ENCODE measurements around the gene RNASE13.

DNA sequence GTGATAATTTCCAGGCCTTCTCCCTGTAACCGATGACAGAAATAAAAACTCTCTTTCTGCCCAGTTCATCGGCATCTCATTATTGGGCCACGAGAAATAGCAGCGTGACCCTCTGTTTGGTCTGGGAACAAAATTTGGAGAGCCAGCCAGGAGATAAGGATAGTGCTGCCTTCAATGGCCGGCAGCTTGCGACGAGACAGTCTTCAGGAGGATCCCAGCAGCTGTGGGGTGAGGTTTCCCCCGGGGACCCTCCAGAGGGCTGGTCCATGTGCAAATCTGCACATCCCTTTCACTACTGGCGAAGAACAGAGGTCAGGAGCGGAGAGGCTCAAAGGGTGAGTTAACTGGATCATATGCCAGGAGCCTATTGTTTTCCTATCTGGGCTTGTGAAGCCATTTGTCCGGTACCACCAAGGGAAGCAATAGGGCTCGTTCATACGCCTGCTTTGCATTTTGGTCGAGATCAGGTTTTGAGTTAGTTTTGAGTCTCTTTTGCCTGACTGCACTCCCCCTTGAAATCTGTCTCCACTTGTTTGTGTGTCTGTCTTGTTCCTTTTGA, 30.7 kb downstream of the RNASE13 start:
- TF ChIP-seq, protein P1, sequence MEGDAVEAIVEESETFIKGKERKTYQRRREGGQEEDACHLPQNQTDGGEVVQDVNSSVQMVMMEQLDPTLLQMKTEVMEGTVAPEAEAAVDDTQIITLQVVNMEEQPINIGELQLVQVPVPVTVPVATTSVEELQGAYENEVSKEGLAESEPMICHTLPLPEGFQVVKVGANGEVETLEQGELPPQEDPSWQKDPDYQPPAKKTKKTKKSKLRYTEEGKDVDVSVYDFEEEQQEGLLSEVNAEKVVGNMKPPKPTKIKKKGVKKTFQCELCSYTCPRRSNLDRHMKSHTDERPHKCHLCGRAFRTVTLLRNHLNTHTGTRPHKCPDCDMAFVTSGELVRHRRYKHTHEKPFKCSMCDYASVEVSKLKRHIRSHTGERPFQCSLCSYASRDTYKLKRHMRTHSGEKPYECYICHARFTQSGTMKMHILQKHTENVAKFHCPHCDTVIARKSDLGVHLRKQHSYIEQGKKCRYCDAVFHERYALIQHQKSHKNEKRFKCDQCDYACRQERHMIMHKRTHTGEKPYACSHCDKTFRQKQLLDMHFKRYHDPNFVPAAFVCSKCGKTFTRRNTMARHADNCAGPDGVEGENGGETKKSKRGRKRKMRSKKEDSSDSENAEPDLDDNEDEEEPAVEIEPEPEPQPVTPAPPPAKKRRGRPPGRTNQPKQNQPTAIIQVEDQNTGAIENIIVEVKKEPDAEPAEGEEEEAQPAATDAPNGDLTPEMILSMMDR (IDR thresholded peaks at IDR 0.05): no peak
- TF ChIP-seq POLR2A (IDR thresholded peaks at IDR 0.05): no peak
